ENCODE results near the gene TRAPPC1. TPM values are rescaled to one million over a fixed set of nuclear protein-coding genes. Genes with fewer than 3 reads are reported as not detected.
A peak's percentile ranks its signal among the peaks of the same experiment; 100 is the strongest.

Gene TRAPPC1
- total and polyA plus RNA-seq, 2 of the 4 experiments (the other 2 are of a cell fraction): 50.4 to 303 TPM

GRCh38 chr17:7916385-7916682 lies 15.4 kb downstream of the TRAPPC1 start:
- Histone ChIP-seq H3K4ac (ENCODE audit: low read depth, low read length) (peak overlapping the region; percentile 70), H3K14ac (replicated peaks; ENCODE audit: low read depth, low read length) (peak overlapping the region; percentile 47; the same call in 1 of the 2 replicates), H3K27me3 (ENCODE audit: control insufficient read depth, insufficient read depth, low read length) (no peaks in the 10 kb centered on the region), H2AFZ (replicated peaks; ENCODE audit: low read length, poor library complexity) (peak overlapping the region; percentile 91), H2BK20ac (ENCODE audit: low read depth, low read length) (no peak overlapping the region), H4K20me1 (ENCODE audit: insufficient read depth, low read length) (peaks cover 2% of the 10 kb centered on the region; the same call in 1 of the 2 replicates), H3K9me1 (ENCODE audit: insufficient read depth, low read length) (peaks cover 6% of the 10 kb centered on the region), H2BK120ac (ENCODE audit: low read depth, low read length) (peak overlapping the region; percentile 28; the same call in 1 of the 2 replicates), H3K18ac (ENCODE audit: low read depth, low read length) (peak overlapping the region; percentile 16; the same call in 1 of the 2 replicates), H2AK5ac (ENCODE audit: low read depth, low read length) (peak overlapping the region; percentile 73), H3K4me3 (ENCODE audit: insufficient read depth, low read depth, low read length) (peak overlapping the region; percentile 61), H4K91ac (ENCODE audit: insufficient read depth, low read depth, low read length) (peak overlapping the region; percentile 75), H4K8ac (ENCODE audit: low read depth in 2 of 2, low read length in 2 of 2) (peak overlapping the region; percentile 59 to 87), H4K5ac (ENCODE audit: low read depth, low read length) (peak overlapping the region; percentile 87), H3K9me3 (ENCODE audit: control insufficient read depth, insufficient read depth, low read length) (no peaks in the 10 kb centered on the region), H3K36me3 (ENCODE audit: control insufficient read depth, insufficient read depth, low read length) (peaks cover 11% of the 10 kb centered on the region), H2BK15ac (ENCODE audit: low read depth, low read length) (no peak overlapping the region; the same call in 2 of the 3 replicates), H3K56ac (ENCODE audit: extremely low read depth, insufficient read depth, low read length) (no peak overlapping the region), H3K23ac (ENCODE audit: low read depth, low read length) (peak overlapping the region; percentile 49; the same call in 1 of the 2 replicates), H3K27ac (ENCODE audit: insufficient read depth, low read length) (peak overlapping the region; percentile 90), H2BK5ac (ENCODE audit: low read depth, low read length, poor library complexity, severe bottlenecking) (peak overlapping the region; percentile 94), H3K4me1 (ENCODE audit: control insufficient read depth, insufficient read depth, low read length) (peaks cover 12% of the 10 kb centered on the region), H3K4me2 (ENCODE audit: low read depth, low read length) (peak overlapping the region; percentile 78), H3K9ac (ENCODE audit: low read depth, low read length) (0 out of 2 replicates have a peak overlapping the region, but pooled peaks have one; percentile 72), H2AK9ac (replicated peaks; ENCODE audit: low read depth, low read length, poor library complexity) (peak overlapping the region; percentile 93), H3K79me1 (ENCODE audit: low read depth in 1 of 2, low read length in 2 of 2) (0 out of 4 replicates have a peak, but pooled peaks cover 0 to 3% of the 10 kb centered on the region in 2 experiments)
- DNase-seq (no peak), ATAC-seq (ENCODE audit: low read depth) (no peak)
- CTCF ChIA-PET: interaction anchor here (1.0 to 2.9 kb wide), 5 partner anchors 13 to 125 kb away, joined by 3 to 18 read pairs (median 5); partner anchors contain the start of gene KCNAB3
- POLR2A ChIA-PET (ENCODE audit: unreplicated experiment): interaction anchor here (1.1 to 1.6 kb wide), 3 partner anchors 13 to 17 kb away, joined by 4 to 6 read pairs (median 6); partner anchors contain the start of genes CNTROB, KCNAB3 and TRAPPC1
- intact Hi-C loops (cut with micrococcal nuclease) (no loop called here), in situ Hi-C loops (cut with MboI; ENCODE audit: low sequenced_read_pairs) (loop anchor here (10.0 kb wide), 1 partner anchor 128 kb away; no protein-coding TSS in a partner anchor), dilution Hi-C loops (cut with HindIII; ENCODE audit: low sequenced_read_pairs, unreplicated experiment) (no loop called here)
- 70% methylated on average over 4 of the region's 15 CpGs; no CpG with 5 or more reads in 1 of the 2 experiments for WGBS, 2 experiments (ENCODE audit: extremely low coverage in 2 of 2, insufficient read length in 1 of 2)
- BruUV-seq (replicated peaks): no TSS peak
- no peak for TF ChIP-seq CHD1 (IDR thresholded peaks at IDR 0.05; ENCODE audit: low read depth, low read length)
- TF ChIP-seq, protein P1, sequence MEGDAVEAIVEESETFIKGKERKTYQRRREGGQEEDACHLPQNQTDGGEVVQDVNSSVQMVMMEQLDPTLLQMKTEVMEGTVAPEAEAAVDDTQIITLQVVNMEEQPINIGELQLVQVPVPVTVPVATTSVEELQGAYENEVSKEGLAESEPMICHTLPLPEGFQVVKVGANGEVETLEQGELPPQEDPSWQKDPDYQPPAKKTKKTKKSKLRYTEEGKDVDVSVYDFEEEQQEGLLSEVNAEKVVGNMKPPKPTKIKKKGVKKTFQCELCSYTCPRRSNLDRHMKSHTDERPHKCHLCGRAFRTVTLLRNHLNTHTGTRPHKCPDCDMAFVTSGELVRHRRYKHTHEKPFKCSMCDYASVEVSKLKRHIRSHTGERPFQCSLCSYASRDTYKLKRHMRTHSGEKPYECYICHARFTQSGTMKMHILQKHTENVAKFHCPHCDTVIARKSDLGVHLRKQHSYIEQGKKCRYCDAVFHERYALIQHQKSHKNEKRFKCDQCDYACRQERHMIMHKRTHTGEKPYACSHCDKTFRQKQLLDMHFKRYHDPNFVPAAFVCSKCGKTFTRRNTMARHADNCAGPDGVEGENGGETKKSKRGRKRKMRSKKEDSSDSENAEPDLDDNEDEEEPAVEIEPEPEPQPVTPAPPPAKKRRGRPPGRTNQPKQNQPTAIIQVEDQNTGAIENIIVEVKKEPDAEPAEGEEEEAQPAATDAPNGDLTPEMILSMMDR (conservative IDR thresholded peaks at IDR 0.05; ENCODE audit: low read depth, low read length): no peak
- TF ChIP-seq MAZ (IDR thresholded peaks at IDR 0.05; ENCODE audit: borderline replicate concordance, low read depth, low read length): no peak
- no peak for TF ChIP-seq NFE2L2 (IDR thresholded peaks at IDR 0.05; ENCODE audit: low read depth, low read length)
- TF ChIP-seq BHLHE40 (IDR thresholded peaks at IDR 0.05; ENCODE audit: low read depth, low read length): no peak; the same call in 1 of the 2 replicates
- TF ChIP-seq RCOR1 (IDR thresholded peaks at IDR 0.05; ENCODE audit: insufficient replicate concordance, low read length): no peak
- TF ChIP-seq ELK1 (IDR thresholded peaks at IDR 0.05; ENCODE audit: borderline replicate concordance, low read depth, low read length): no peak
- TF ChIP-seq, protein P2, sequence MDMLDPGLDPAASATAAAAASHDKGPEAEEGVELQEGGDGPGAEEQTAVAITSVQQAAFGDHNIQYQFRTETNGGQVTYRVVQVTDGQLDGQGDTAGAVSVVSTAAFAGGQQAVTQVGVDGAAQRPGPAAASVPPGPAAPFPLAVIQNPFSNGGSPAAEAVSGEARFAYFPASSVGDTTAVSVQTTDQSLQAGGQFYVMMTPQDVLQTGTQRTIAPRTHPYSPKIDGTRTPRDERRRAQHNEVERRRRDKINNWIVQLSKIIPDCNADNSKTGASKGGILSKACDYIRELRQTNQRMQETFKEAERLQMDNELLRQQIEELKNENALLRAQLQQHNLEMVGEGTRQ (IDR thresholded peaks at IDR 0.05; ENCODE audit: low read depth, low read length): no peak
- no peak for TF ChIP-seq RFX5 (IDR thresholded peaks at IDR 0.05; ENCODE audit: low read depth, low read length)
- TF ChIP-seq POLR2A (IDR thresholded peaks at IDR 0.05; ENCODE audit: low read depth, low read length): no peak
- TF ChIP-seq SMC3 (IDR thresholded peaks at IDR 0.05; ENCODE audit: low read depth, low read length): no peak
- TF ChIP-seq RAD21 (IDR thresholded peaks at IDR 0.05; ENCODE audit: low read length): no peak

Measured in IMR-90 (cell line).